K562 (cell line): ENCODE measurements around the gene PEDS1. TPM values are rescaled to one million over a fixed set of nuclear protein-coding genes. Genes with fewer than 3 reads are reported as not detected.
A peak's percentile ranks its signal among the peaks of the same experiment; 100 is the strongest.

ENCODE experiments used
- BACH1 ChIP-seq: fragments of 200-800 bp; sonication (Bioruptor generic); IDR thresholded peaks from 2 replicates; pipeline ENCODE4 v1.6.1; 2016; ENCODE audit warnings: missing genetic modification characterization, missing compliant biosample characterization
- BCL6 ChIP-seq: fragments of 250-450 bp; sonication (Bioruptor Pico); IDR thresholded peaks from 2 replicates; pipeline ENCODE4 v1.4.0; 2020
- CREBBP ChIP-seq: IDR thresholded peaks from one replicate; pipeline ENCODE4 v1.6.1; 2012; ENCODE audit warnings: low read depth, mild to moderate bottlenecking, control low read depth, inconsistent platforms, low read length
- GTF2F1 ChIP-seq: IDR thresholded peaks from 2 replicates; pipeline ENCODE4 v1.6.1; 2011; ENCODE audit warnings: low read depth, low read length, improper control_type of control experiment
- HDAC6 ChIP-seq: IDR thresholded peaks from 2 replicates; pipeline ENCODE4 v1.6.1; 2012; ENCODE audit warnings: low read depth, mild to moderate bottlenecking, control low read depth, inconsistent platforms, low read length, moderate library complexity
- HMG20B ChIP-seq: fragments of 250-450 bp; sonication (Bioruptor Pico); IDR thresholded peaks from 2 replicates; pipeline ENCODE4 v1.5.0; 2021; ENCODE audit warnings: mild to moderate bottlenecking
- MED1 ChIP-seq: sonication (generic); formaldehyde crosslinking; IDR thresholded peaks from 2 replicates; pipeline ENCODE4 v1.8.1; 2023; ENCODE audit warnings: missing genetic modification reagents, borderline replicate concordance
- PHF8 ChIP-seq: fragments of 200-600 bp; sonication (generic); IDR thresholded peaks from 2 replicates; pipeline ENCODE4 v1.6.1; 2012; ENCODE audit warnings: mixed run types, mild to moderate bottlenecking, inconsistent platforms, low read length, moderate library complexity, borderline replicate concordance
- POLR2A ChIP-seq: fragments of 450-650 bp; conservative IDR thresholded peaks from 2 replicates; pipeline ENCODE4 v1.6.1; 2016
- RBM15 ChIP-seq: fragments of 200-400 bp; formaldehyde crosslinking; IDR thresholded peaks from 2 replicates; pipeline ENCODE4 v1.6.1; 2018; ENCODE audit warnings: mild to moderate bottlenecking, low read length, moderate library complexity; ENCODE audit not compliant: insufficient read depth
- RBM25 ChIP-seq: fragments of 200-400 bp; formaldehyde crosslinking; IDR thresholded peaks from 2 replicates; pipeline ENCODE4 v1.6.1; 2018; ENCODE audit warnings: low read length, low read depth, moderate library complexity; ENCODE audit not compliant: severe bottlenecking
- RHOXF2B ChIP-seq: fragments of 250-450 bp; sonication (Bioruptor Pico); conservative IDR thresholded peaks from 2 replicates; pipeline ENCODE4 v1.5.1; 2021
- SP2 ChIP-seq: IDR thresholded peaks from 2 replicates; pipeline ENCODE4 v1.6.1; 2011; ENCODE audit warnings: mild to moderate bottlenecking, low read depth, low read length, moderate library complexity; ENCODE audit not compliant: poor library complexity, severe bottlenecking; ENCODE audit errors: extremely low read depth
- TGIF2 ChIP-seq: sonication (generic); formaldehyde crosslinking; IDR thresholded peaks from 2 replicates; pipeline ENCODE4 v1.8.1; 2022; ENCODE audit warnings: mild to moderate bottlenecking, missing genetic modification reagents, moderate library complexity
- ZNF717 ChIP-seq: fragments of 250-450 bp; sonication (Bioruptor Pico); IDR thresholded peaks from 2 replicates; pipeline ENCODE4 v1.5.0; 2021
- polyA plus RNA-seq, 8 experiments: library from polyadenylated mRNA; depleted of rRNA in 4 of 8; stranded (reverse) in 5 of 8; unstranded in 3 of 8; fragments of >200 nt; fragmentation: Nextera tagmentation in 2 of 8; fragmentation: Illumina TruSeq in 1 of 8; extraction: Ambion mirVana in 2 of 8; extraction: Trizol in 1 of 8; gene quantifications; 2 replicates each; pipeline versions ENCODE4 v1.2.1 to v1.2.3, GENCODE V29; 2011 to 2014; ENCODE audit warnings: inconsistent platforms in 1 of 8, missing spikeins in 1 of 8
- total RNA-seq, 7 experiments: library from RNA; depleted of rRNA in 6 of 7; stranded (reverse); fragments of >200 nt in 6 of 7; fragmentation: Illumina TruSeq in 2 of 7; extraction: Trizol in 2 of 7; gene quantifications; 2 replicates each; pipeline versions ENCODE4 v1.2.1 to v1.2.3, GENCODE V29; 2011 to 2021; ENCODE audit warnings: low replicate concordance in 1 of 7
- TF ChIP-seq, protein P1 (sequence below), 2 experiments: fragments of 200-800 bp in 1 of 2; sonication (Bioruptor generic) in 1 of 2; sonication (generic) in 1 of 2; formaldehyde crosslinking in 1 of 2; IDR thresholded peaks in 1 of 2; conservative IDR thresholded peaks in 1 of 2; 2 replicates each; pipeline versions ENCODE4 v1.5.0 to v1.6.1; 2016 to 2020; ENCODE audit warnings: missing compliant biosample characterization in 1 of 2, missing genetic modification characterization in 1 of 2, missing genetic modification reagents in 1 of 2
- TF ChIP-seq, protein P2 (sequence below): sonication (generic); formaldehyde crosslinking; IDR thresholded peaks from 2 replicates; pipeline ENCODE4 v1.8.1; 2022; ENCODE audit warnings: missing genetic modification reagents
- TF ChIP-seq, protein P3 (sequence below): IDR thresholded peaks from 2 replicates; pipeline ENCODE4 v1.6.1; 2012; ENCODE audit warnings: low read depth, low read length, improper control_type of control experiment, borderline replicate concordance
- TF ChIP-seq, protein P4 (sequence below): fragments of 250-450 bp; sonication (Bioruptor Pico); IDR thresholded peaks from 2 replicates; pipeline ENCODE4 v1.4.0; 2020; ENCODE audit warnings: mild to moderate bottlenecking, moderate library complexity, borderline replicate concordance

The PEDS1 gene
- total and polyA plus RNA-seq, 9 of the 15 experiments (the other 6 are each of a cell fraction or from before 2014, with no cell fraction given), result 2.9 to 38.5 (median 24.2) TPM

DNA sequence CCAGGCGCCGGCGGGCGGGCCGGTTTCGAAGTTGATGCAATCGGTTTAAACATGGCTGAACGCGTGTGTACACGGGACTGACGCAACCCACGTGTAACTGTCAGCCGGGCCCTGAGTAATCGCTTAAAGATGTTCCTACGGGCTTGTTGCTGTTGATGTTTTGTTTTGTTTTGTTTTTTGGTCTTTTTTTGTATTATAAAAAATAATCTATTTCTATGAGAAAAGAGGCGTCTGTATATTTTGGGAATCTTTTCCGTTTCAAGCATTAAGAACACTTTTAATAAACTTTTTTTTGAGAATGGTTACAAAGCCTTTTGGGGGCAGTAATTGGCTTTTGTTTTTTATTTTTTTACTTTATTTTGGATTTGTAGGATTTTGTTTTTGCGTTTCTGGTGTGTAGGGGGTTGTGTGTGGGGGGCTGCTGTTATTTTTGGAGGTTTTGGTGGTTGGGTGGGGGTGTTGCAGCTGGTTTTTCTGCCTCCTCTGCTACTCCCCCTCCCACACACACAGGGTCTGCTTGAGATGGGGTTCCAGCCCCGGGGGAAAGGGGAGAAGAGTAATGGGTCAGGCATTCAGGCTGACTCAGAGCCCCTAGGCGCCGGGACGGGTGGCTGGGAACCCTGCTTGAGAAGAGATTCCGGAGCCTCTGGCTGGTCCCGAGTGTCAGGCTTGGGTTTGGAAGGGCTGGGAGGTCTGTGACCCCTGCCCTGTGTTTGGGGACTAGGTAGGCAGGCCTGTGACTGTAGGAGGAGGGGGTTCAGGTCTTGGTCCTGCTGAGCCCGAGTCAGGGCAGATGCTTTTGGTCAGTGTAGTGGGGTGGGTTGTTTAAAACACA lies 39.1 kb upstream of the PEDS1 start (continued):
- TF ChIP-seq SP2, result no peak
- no peak for TF ChIP-seq CREBBP
- TF ChIP-seq GTF2F1, result no peak
- TF ChIP-seq HMG20B (CRISPR knock-in tag), result no peak
- TF ChIP-seq, protein P1, sequence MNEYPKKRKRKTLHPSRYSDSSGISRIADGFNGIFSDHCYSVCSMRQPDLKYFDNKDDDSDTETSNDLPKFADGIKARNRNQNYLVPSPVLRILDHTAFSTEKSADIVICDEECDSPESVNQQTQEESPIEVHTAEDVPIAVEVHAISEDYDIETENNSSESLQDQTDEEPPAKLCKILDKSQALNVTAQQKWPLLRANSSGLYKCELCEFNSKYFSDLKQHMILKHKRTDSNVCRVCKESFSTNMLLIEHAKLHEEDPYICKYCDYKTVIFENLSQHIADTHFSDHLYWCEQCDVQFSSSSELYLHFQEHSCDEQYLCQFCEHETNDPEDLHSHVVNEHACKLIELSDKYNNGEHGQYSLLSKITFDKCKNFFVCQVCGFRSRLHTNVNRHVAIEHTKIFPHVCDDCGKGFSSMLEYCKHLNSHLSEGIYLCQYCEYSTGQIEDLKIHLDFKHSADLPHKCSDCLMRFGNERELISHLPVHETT (CRISPR knock-in tag; conservative IDR thresholded peaks at IDR 0.05 in 1 of 2, IDR thresholded peaks at IDR 0.05 in 1 of 2), result no peak; a peak in 1 of 4 replicates
- no peak for TF ChIP-seq RBM25
- TF ChIP-seq POLR2A, result 0 out of 2 replicates have a peak, but pooled peaks have one; percentile 49
- TF ChIP-seq HDAC6, result no peak
- TF ChIP-seq BACH1 (tag), result no peak
- TF ChIP-seq, protein P2, sequence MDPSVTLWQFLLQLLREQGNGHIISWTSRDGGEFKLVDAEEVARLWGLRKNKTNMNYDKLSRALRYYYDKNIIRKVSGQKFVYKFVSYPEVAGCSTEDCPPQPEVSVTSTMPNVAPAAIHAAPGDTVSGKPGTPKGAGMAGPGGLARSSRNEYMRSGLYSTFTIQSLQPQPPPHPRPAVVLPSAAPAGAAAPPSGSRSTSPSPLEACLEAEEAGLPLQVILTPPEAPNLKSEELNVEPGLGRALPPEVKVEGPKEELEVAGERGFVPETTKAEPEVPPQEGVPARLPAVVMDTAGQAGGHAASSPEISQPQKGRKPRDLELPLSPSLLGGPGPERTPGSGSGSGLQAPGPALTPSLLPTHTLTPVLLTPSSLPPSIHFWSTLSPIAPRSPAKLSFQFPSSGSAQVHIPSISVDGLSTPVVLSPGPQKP (CRISPR knock-in tag), result no peak
- no peak; the same call in 1 of the 2 replicates for TF ChIP-seq PHF8
- TF ChIP-seq RHOXF2B (CRISPR knock-in tag), result no peak
- TF ChIP-seq BCL6 (CRISPR knock-in tag), result no peak
- TF ChIP-seq ZNF717 (CRISPR knock-in tag), result no peak
- TF ChIP-seq RBM15, result no peak
- TF ChIP-seq, protein P3, sequence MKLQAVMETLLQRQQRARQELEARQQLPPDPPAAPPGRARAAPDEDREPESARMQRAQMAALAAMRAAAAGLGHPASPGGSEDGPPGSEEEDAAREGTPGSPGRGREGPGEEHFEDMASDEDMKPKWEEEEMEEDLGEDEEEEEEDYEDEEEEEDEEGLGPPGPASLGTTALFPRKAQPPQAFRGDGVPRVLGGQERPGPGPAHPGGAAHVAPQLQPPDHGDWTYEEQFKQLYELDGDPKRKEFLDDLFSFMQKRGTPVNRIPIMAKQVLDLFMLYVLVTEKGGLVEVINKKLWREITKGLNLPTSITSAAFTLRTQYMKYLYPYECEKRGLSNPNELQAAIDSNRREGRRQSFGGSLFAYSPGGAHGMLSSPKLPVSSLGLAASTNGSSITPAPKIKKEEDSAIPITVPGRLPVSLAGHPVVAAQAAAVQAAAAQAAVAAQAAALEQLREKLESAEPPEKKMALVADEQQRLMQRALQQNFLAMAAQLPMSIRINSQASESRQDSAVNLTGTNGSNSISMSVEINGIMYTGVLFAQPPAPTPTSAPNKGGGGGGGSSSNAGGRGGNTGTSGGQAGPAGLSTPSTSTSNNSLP, result no peak
- TF ChIP-seq MED1 (CRISPR knock-in tag), result no peak
- TF ChIP-seq, protein P4, sequence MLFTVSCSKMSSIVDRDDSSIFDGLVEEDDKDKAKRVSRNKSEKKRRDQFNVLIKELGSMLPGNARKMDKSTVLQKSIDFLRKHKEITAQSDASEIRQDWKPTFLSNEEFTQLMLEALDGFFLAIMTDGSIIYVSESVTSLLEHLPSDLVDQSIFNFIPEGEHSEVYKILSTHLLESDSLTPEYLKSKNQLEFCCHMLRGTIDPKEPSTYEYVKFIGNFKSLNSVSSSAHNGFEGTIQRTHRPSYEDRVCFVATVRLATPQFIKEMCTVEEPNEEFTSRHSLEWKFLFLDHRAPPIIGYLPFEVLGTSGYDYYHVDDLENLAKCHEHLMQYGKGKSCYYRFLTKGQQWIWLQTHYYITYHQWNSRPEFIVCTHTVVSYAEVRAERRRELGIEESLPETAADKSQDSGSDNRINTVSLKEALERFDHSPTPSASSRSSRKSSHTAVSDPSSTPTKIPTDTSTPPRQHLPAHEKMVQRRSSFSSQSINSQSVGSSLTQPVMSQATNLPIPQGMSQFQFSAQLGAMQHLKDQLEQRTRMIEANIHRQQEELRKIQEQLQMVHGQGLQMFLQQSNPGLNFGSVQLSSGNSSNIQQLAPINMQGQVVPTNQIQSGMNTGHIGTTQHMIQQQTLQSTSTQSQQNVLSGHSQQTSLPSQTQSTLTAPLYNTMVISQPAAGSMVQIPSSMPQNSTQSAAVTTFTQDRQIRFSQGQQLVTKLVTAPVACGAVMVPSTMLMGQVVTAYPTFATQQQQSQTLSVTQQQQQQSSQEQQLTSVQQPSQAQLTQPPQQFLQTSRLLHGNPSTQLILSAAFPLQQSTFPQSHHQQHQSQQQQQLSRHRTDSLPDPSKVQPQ (CRISPR knock-in tag), result no peak
- no peak for TF ChIP-seq TGIF2
